ENCODE results near the gene PPP1CC. TPM values are rescaled to one million over a fixed set of nuclear protein-coding genes. Genes with fewer than 3 reads are reported as not detected.

Gene PPP1CC
- 158 and 188 TPM in 2 replicates for polyA plus RNA-seq
- polyA minus RNA-seq = 130 and 133 TPM in 2 replicates

DNA sequence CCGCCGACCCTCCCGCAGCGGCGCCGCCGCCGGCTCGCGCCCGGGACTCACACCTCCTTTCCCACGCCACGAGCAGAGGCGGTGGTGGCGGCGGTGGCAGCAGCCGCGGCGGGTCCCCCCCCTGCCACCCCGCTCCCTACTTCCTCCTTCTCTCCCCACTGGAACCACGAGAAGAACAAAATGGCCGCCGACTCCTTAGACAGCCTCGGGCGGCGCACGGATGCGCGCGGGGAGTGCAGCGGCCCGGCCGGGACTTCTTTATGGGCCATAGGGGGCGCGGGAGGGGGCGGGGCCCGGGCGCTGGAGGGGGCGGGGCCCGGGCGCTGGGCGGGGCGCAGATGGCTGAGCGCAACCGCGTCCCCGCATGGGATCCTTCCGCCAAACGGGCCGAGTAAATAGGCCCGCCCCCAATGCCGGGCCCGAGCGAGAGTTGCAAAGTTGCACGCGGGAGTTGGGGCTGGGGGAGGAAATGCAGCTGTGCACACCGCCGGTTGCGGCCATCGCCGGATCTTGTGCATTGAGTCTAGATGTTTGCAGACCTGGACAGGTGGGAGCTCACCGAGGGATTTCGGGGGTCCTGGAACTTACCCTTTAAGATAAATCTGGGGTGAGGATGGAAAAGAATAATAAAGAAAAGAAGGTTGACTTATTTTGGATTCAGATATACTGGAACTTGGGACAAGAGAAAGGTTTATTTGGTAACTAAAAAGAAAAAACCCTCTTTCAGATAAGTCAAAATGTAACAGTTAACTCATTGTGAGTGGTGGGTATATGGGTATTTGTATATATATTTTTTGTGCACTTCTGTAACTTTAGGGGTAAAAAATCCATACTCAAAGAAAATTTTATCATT lies at the start of gene PPP1CC:
Gene PPP1CC, minus strand, starts transcription at position 174 of the 853 bp plus-strand sequence. CDS start 184 bp downstream, outside the sequence.
- Histone ChIP-seq H3K4me2 (ENCODE audit: low read length) (peak within 1 kb of the TSS; percentile 91), H3K9me3 (ENCODE audit: low read length) (no peaks in the 10 kb centered on the region), H2AFZ (ENCODE audit: low read depth, low read length) (peak within 1 kb of the TSS; percentile 63), H3K9me2 (ENCODE audit: insufficient read depth, low read length) (no peaks in the 10 kb centered on the region), H3K27me3 (ENCODE audit: insufficient read depth, low read depth, low read length) (no peaks in the 10 kb centered on the region), H3F3A (ENCODE audit: insufficient read depth, low read length, poor library complexity, severe bottlenecking) (no peaks in the 10 kb centered on the region), H3K9ac (ENCODE audit: low read length) (peak within 1 kb of the TSS; percentile 89), H3K27ac (ENCODE audit: low read length) (peak within 1 kb of the TSS; percentile 85), H3K79me2 (replicated peaks; ENCODE audit: insufficient read depth, low read length) (peaks cover 44% of the 10 kb centered on the region), H4K20me1 (ENCODE audit: insufficient read depth) (peaks cover 7% of the 10 kb centered on the region), H3K4me3 (ENCODE audit: low read length) (peak within 1 kb of the TSS; percentile 79), H3K36me3 (ENCODE audit: insufficient read depth, low read length) (no peaks in the 10 kb centered on the region)
- TF ChIP-seq MXI1 (conservative IDR thresholded peaks at IDR 0.05; ENCODE audit: poor library complexity, severe bottlenecking) = peak; percentile 79
- TF ChIP-seq TAF1 (IDR thresholded peaks at IDR 0.05; ENCODE audit: low read depth) = peak; percentile 98
- peak; percentile 93 for TF ChIP-seq REST (IDR thresholded peaks at IDR 0.05; ENCODE audit: borderline replicate concordance)
- TF ChIP-seq POLR2AphosphoS5 (IDR thresholded peaks at IDR 0.05) = peak; percentile 97
- TF ChIP-seq RAD21 (conservative IDR thresholded peaks at IDR 0.05) = no peak
- no peak for TF ChIP-seq CTCF (IDR thresholded peaks at IDR 0.05; ENCODE audit: poor library complexity, severe bottlenecking)
- no peak for TF ChIP-seq EZH2 (IDR thresholded peaks at IDR 0.05; ENCODE audit: borderline replicate concordance, insufficient read depth, low read length, poor library complexity, severe bottlenecking)
- TF ChIP-seq SMC3 (conservative IDR thresholded peaks at IDR 0.05; ENCODE audit: poor library complexity) = peak; percentile 28
- TF ChIP-seq EP300 (conservative IDR thresholded peaks at IDR 0.05; ENCODE audit: poor library complexity, severe bottlenecking) = no peak

GRCh38 chr12:110791589-110791988 lies 48.9 kb upstream of the PPP1CC start:
- TF ChIP-seq SMC3 (conservative IDR thresholded peaks at IDR 0.05; ENCODE audit: poor library complexity) (no peak), EZH2 (IDR thresholded peaks at IDR 0.05; ENCODE audit: borderline replicate concordance, insufficient read depth, low read length, poor library complexity, severe bottlenecking) (no peak), POLR2AphosphoS5 (IDR thresholded peaks at IDR 0.05) (no peak), REST (IDR thresholded peaks at IDR 0.05; ENCODE audit: borderline replicate concordance) (no peak), MXI1 (conservative IDR thresholded peaks at IDR 0.05; ENCODE audit: poor library complexity, severe bottlenecking) (no peak), RAD21 (conservative IDR thresholded peaks at IDR 0.05) (no peak), CTCF (IDR thresholded peaks at IDR 0.05; ENCODE audit: poor library complexity, severe bottlenecking) (no peak), EP300 (conservative IDR thresholded peaks at IDR 0.05; ENCODE audit: poor library complexity, severe bottlenecking) (no peak), TAF1 (IDR thresholded peaks at IDR 0.05; ENCODE audit: low read depth) (no peak)
- no peaks in the 10 kb centered on the region for H3K9me3 ChIP-seq (ENCODE audit: low read length)
- no peaks in the 10 kb centered on the region for H3K36me3 ChIP-seq (ENCODE audit: insufficient read depth, low read length)
- no peak overlapping the region for H3K4me3 ChIP-seq (ENCODE audit: low read length)
- no peaks in the 10 kb centered on the region for H3K9me2 ChIP-seq (ENCODE audit: insufficient read depth, low read length)
- H3K4me2 ChIP-seq (ENCODE audit: low read length) = no peak overlapping the region
- H3K9ac ChIP-seq (ENCODE audit: low read length) = no peak overlapping the region
- H2AFZ ChIP-seq (ENCODE audit: low read depth, low read length) = no peak overlapping the region
- no peak overlapping the region for H3K27ac ChIP-seq (ENCODE audit: low read length)
- H3F3A ChIP-seq (ENCODE audit: insufficient read depth, low read length, poor library complexity, severe bottlenecking) = no peaks in the 10 kb centered on the region
- no peaks in the 10 kb centered on the region for H3K79me2 ChIP-seq (replicated peaks; ENCODE audit: insufficient read depth, low read length)
- no peaks in the 10 kb centered on the region for H4K20me1 ChIP-seq (ENCODE audit: insufficient read depth)
- H3K27me3 ChIP-seq (ENCODE audit: insufficient read depth, low read depth, low read length) = no peaks in the 10 kb centered on the region

All from neural cell (in vitro differentiated cells).